Measurements from ENCODE around the gene ZNF385D.

ZNF385D gene, protein sequence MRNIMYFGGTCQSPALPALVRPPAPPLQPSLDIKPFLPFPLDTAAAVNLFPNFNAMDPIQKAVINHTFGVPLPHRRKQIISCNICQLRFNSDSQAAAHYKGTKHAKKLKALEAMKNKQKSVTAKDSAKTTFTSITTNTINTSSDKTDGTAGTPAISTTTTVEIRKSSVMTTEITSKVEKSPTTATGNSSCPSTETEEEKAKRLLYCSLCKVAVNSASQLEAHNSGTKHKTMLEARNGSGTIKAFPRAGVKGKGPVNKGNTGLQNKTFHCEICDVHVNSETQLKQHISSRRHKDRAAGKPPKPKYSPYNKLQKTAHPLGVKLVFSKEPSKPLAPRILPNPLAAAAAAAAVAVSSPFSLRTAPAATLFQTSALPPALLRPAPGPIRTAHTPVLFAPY

DNA sequence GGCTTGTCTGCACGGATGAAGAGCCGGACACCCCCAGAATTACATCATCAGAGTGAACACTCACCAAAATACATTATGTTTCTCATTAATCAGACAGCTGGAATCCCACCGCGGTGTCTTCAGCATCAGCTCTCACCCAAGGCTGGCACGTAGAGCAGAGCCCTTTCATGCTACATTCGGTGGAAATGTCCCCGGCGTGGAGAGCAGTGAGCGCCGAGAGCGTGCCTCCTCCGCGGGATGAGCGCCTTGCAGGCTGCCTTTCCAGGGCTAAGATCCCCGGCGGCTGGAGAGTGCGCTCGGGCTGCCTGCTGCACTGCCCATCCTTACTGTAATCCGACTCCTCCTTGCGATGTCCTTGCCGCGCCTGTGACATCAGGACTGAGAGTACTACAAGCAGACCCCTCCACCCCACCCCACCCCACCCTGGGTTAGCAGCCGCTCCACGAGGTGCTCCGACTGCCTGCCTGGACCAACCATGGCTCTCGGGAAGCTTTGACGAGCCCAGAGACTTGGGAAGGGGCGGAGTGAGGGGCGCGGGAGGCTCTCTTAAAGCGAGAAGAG, at the start of gene ZNF385D:
Gene ZNF385D, minus strand, starts transcription at position 380 of the 561 bp plus-strand sequence. Its CDS starts 294 bp downstream, at position 86.
- peak within 1 kb of the TSS; percentile 77 for H3K4me3 ChIP-seq
- peak; percentile 89 for DNase-seq (ENCODE audit: low spot score)
- TF ChIP-seq, protein P1, sequence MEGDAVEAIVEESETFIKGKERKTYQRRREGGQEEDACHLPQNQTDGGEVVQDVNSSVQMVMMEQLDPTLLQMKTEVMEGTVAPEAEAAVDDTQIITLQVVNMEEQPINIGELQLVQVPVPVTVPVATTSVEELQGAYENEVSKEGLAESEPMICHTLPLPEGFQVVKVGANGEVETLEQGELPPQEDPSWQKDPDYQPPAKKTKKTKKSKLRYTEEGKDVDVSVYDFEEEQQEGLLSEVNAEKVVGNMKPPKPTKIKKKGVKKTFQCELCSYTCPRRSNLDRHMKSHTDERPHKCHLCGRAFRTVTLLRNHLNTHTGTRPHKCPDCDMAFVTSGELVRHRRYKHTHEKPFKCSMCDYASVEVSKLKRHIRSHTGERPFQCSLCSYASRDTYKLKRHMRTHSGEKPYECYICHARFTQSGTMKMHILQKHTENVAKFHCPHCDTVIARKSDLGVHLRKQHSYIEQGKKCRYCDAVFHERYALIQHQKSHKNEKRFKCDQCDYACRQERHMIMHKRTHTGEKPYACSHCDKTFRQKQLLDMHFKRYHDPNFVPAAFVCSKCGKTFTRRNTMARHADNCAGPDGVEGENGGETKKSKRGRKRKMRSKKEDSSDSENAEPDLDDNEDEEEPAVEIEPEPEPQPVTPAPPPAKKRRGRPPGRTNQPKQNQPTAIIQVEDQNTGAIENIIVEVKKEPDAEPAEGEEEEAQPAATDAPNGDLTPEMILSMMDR (IDR thresholded peaks at IDR 0.05): no peak
- H3K27ac ChIP-seq: peak within 1 kb of the TSS; percentile 57 to 89

DNA sequence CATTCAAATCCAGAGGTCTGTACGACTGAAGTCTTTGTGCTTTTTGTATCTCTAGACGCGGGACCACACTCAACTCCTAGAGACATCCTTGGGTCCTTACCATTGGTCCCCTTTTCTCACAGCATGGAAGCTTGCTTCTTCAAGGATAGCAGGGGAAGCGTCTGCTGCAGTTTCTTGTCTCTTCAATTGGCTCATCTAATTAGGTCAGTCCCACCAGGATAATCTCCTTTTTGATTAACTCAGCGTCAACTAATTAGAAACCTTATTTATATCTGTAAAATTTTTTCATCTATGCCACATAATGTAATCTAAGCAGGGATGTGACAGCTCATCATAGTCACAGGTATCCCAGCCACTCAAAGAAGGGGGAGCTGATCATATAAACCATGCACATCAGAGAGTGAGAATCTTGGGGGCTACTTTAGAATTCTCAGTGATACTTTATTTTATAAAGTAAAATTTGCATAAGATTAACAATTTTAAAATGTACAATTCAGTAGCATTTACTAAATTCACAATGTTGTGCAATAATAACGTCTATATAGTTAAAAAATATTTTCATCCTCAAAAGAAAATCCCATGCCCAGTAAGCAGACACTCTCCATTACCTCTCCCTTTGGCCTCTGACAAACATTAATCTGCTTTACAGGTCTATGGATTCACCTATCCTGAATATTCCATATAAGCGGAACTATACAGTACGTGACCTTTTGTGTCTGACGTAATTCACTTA, 47.5 kb upstream of the ZNF385D start:
- no peak overlapping the region for H3K27ac ChIP-seq
- TF ChIP-seq, protein P1 (IDR thresholded peaks at IDR 0.05): no peak
- DNase-seq (ENCODE audit: low spot score): no peak

DNA sequence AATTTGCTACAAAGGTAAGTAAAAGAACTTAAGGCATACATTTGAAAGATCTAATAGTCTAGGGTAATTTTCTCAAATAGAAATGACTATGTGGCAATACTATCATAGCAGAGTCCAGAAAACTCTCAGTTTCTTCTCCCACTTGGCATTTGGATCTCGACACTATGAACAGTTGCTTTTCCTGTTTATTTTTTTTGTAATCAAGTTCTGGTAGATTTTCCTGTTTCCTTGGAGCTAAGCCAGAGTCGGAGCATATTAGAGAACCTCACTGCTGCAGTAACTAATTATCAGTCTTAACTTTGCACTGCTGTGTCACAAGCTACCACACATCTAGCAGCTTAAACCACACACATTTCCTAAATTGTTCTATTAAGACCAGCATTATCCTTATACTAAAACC, 44.9 kb upstream of the ZNF385D start:
- DNase-seq (ENCODE audit: low spot score): no peak
- TF ChIP-seq, protein P1 (IDR thresholded peaks at IDR 0.05): no peak
- no peak overlapping the region for H3K4me3 ChIP-seq
- H3K27ac ChIP-seq: peak overlapping the region in 1 of 2 donors; percentile 14

More for the DNA sequence above, 47.5 kb upstream of the ZNF385D start:
- no peak overlapping the region for H3K4me3 ChIP-seq

DNA sequence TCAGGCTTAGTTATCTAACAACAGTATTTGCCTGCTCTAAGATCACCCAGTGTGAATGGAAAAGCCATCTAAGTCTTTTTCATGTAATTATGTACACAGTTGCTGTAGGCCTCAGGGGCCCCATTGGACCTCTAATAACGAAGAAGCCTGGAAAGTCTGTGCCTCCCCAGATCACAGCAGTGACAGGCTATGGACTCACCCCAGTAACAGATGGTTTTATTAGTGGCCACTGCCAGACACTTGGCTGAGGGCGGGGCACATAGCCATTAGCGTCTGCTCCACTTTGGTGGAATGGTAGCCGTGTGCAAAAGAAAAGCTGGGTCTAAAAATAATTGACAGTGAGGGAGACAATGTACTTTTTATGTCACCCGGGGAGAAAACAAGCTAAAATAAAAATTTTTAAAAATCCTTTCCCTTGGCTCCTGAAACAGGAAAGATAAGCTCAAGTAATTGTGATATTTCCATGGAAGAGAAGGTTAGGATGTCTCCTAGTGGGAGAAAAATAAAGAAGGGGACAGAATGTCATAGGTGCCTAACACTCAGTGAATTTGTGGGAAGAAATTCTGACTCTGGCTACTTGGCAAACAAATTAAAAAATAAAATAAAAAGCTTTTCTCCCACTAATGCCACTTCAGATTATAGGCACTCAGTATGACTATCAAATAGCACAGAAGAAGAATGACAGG, 44.3 kb upstream of the ZNF385D start:
- peak; percentile 75 for DNase-seq (ENCODE audit: low spot score)
- H3K27ac ChIP-seq: peak overlapping the region; percentile 38 to 70
- TF ChIP-seq, protein P1 (IDR thresholded peaks at IDR 0.05): no peak
- no peak overlapping the region for H3K4me3 ChIP-seq

DNA sequence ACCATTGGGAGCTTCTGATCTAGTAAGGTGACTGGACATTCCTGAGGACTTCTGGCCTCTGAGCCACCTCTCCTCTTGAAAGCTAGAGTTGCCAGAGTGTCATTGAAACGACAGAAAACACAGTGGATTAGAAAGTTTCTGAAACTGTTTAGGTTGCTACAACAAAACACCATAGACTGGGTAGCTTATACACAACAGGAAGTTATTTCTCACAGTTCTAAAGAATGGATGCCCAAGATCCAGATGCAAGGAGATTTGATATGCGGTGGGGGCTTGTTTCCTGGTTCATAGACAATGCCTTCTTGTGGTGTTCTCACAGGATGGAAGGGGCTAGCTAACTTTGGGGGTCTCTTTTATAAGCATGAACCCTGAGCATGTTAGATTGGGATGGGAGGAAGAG, 43.3 kb upstream of the ZNF385D start:
- TF ChIP-seq, protein P1 (IDR thresholded peaks at IDR 0.05): no peak
- H3K27ac ChIP-seq: peak overlapping the region; percentile 38 to 70
- no peak for DNase-seq (ENCODE audit: low spot score)
- H3K4me3 ChIP-seq: no peak overlapping the region

DNA sequence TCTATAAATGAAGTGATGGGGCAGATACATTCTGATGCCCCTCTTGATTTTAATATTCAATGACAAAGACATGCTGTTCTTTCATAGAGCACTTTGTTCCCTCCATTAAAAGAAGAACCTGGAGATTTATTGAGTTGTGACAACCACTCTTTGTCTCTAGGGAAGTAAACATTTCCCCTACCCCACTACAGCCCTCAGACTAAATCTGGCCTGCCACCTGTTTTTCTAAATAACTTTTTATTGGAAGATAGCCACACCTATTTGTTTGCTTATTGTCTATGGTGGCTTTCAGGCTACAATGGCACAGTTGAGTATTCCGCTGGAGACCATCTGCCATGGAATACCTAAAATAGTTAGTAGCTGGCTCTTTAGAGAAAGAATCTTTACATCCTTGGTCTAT, 41.2 kb upstream of the ZNF385D start:
- Histone ChIP-seq H3K4me3 (no peak overlapping the region), H3K27ac (no peak overlapping the region)
- TF ChIP-seq, protein P1 (IDR thresholded peaks at IDR 0.05): no peak
- no peak for DNase-seq (ENCODE audit: low spot score)
